Colon (tissue), 2 donors: ENCODE results near the gene SLC1A6.
"Not testable (repeated sequence)": the region's sequence is repeated elsewhere in the genome, so short reads cannot be mapped to it uniquely, and the experiment has no call there.

ENCODE experiments used
- FAIRE-seq: peaks from 2 replicates; lab custom pipeline; 2012; peaks lifted over from hg19 to GRCh38; lab: Jason Lieb, UNC
- donor health status: control.
- donor health status: control.

Gene SLC1A6

GRCh38 chr19:14957464-14957863, 22.2 kb downstream of the SLC1A6 start:
- no peak for FAIRE-seq

- FAIRE-seq = no peak
These were observed 25.5 kb downstream of the SLC1A6 start for GRCh38 chr19:14954071-14954655.

DNA sequence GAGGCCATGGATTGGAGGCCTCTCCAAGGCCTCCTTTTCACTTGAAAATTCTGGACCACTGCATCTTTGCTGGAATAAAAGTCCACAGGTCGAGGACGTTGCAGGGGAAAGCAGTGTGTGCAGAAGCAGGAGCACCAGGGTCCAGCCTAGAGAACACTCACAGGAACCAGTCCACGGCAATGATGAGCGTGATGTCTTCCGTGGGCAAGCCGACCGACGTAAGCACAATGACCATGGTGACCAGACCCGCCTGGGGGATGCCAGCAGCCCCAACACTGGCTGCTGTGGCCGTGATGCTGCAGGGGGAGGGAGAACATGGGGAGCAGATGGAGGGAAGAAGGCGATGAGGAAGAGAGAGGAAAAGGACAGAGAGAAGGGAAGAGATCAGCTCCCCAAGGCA, 26.9 kb downstream of the SLC1A6 start:
- FAIRE-seq = no peak

GRCh38 chr19:14950421-14950820, 29.2 kb downstream of the SLC1A6 start:
- FAIRE-seq = no peak

GRCh38 chr19:14949876-14950275, 29.8 kb downstream of the SLC1A6 start:
- no peak for FAIRE-seq

GRCh38 chr19:14949413-14949812, 30.3 kb downstream of the SLC1A6 start:
- FAIRE-seq = not testable (repeated sequence)

DNA sequence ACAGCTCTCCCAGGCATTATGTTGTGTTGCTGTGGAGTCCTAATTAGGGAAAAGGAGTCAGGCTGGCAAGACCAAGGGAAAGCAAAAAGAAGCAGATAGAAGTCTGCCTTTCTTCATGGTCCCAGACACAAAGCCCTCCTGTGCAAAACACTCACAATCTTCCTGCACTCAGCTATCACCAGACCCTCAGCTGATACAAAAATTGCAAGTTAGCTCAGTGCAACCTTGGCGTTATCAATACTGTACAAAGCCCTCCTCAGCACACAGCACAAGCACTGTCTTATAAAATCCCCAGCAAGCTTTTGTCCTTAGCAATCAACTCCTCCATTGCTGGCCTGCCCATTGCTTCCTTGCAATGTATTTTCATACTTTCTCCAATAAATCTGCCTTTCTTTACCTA, 35.2 kb downstream of the SLC1A6 start:
- no peak for FAIRE-seq

- FAIRE-seq = no peak
These were observed 36.1 kb downstream of the SLC1A6 start for GRCh38 chr19:14943601-14944000.

GRCh38 chr19:14941189-14941588, 38.5 kb downstream of the SLC1A6 start, which contains the start of gene OR7C2:
Gene OR7C2 (plus strand): TSS chr19:14941489. CDS start chr19:14941489, 0 bp downstream.
- FAIRE-seq = no peak

- FAIRE-seq = no peak
These were observed 39.4 kb downstream of the SLC1A6 start for GRCh38 chr19:14940266-14940665.

GRCh38 chr19:14933506-14933905, 46.2 kb downstream of the SLC1A6 start:
- FAIRE-seq = no peak

- FAIRE-seq = no peak
These were observed 62.8 kb downstream of the SLC1A6 start for GRCh38 chr19:14916848-14917247.

DNA sequence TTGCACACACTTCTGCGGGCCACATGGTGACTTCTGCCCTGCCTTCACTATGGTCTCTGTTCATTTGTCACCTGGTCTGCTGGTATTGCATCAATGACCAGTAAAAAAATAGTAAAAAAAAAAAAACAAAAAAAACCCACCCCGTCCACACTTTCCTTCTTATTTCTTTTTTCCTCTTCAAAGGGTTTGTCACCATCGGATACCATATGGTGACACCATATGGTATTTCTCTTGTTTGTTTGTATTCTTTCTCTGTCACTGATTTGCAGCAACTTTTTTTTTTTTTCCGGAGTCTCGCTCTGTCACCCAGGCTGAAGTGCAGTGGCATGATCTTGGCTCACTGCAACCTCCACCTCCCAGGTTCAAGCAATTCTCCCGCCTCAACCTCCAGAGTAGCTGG, 64.5 kb downstream of the SLC1A6 start:
- FAIRE-seq = no peak

GRCh38 chr19:14906711-14907110, 73.0 kb downstream of the SLC1A6 start:
- no peak for FAIRE-seq

DNA sequence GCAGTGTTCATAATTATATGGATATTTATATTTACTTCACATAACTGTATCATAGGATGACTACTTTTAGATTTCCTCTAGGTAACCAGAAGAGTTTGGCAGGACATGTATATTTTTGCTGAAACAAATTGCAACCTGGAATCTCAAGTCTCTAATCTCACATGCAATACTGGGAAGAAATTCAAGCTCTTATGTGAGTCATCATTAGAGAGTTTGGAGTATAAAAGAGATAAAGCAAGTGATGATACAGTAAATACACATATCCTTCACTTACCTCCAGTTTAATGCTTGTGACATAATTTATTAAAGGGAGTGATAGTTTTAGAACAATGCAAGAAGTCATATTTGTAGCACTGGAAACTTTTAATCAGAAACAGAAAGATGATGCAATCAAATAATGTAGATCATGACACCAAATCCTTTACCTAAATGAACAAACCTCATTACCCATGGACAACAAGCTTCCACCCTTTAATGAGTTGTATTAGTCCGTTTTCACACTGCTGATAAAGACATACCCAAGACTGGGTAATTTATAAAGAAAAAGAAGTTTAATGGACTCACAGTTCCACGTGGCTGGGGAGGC, 77.9 kb downstream of the SLC1A6 start:
- no peak for FAIRE-seq
